ENCODE data around the gene EFCAB11. TPM values are rescaled to one million over a fixed set of nuclear protein-coding genes. Genes with fewer than 3 reads are reported as not detected.

Gene EFCAB11
- polyA plus RNA-seq, 2 donors = 6.2 to 6.3 TPM

- Histone ChIP-seq H3K27me3 (ENCODE audit: control insufficient read depth in 1 of 2, insufficient read depth in 2 of 2, low read length in 2 of 2) (no peaks in the 10 kb centered on the region), H3K36me3 (ENCODE audit: control insufficient read depth in 2 of 2, insufficient read depth in 2 of 2, low read length in 1 of 2) (no peaks in the 10 kb centered on the region), H3K9me3 (ENCODE audit: control insufficient read depth in 2 of 2, insufficient read depth in 1 of 2, low read depth in 1 of 2, low read length in 1 of 2) (no peaks in the 10 kb centered on the region), H3K27ac (ENCODE audit: low read depth in 2 of 2, low read length in 1 of 2) (no peak overlapping the region), H3K4me3 (ENCODE audit: low read depth in 1 of 2, low read length in 2 of 2) (no peak overlapping the region), H3K4me1 (ENCODE audit: control insufficient read depth in 2 of 2, insufficient read depth in 2 of 2, low read length in 1 of 2) (no peaks in the 10 kb centered on the region)
- 91 to 92% methylated on average over 4 of the region's 4 CpGs for WGBS, 2 donors
Measured at GRCh38 chr14:89753828-89754412, 200.6 kb downstream of the EFCAB11 start.

GRCh38 chr14:89750908-89751392, 203.6 kb downstream of the EFCAB11 start:
- Histone ChIP-seq H3K27ac (ENCODE audit: low read depth in 2 of 2, low read length in 1 of 2) (no peak overlapping the region), H3K4me1 (ENCODE audit: control insufficient read depth in 2 of 2, insufficient read depth in 2 of 2, low read length in 1 of 2) (no peaks in the 10 kb centered on the region)
- 43 to 61% methylated on average over 5 of the region's 5 CpGs for WGBS, 2 donors

GRCh38 chr14:89750281-89750755, 204.2 kb downstream of the EFCAB11 start:
- Histone ChIP-seq H3K4me1 (ENCODE audit: control insufficient read depth in 2 of 2, insufficient read depth in 2 of 2, low read length in 1 of 2) (no peaks in the 10 kb centered on the region), H3K4me3 (ENCODE audit: low read depth in 1 of 2, low read length in 2 of 2) (no peak overlapping the region), H3K27me3 (ENCODE audit: control insufficient read depth in 1 of 2, insufficient read depth in 2 of 2, low read length in 2 of 2) (no peaks in the 10 kb centered on the region), H3K9me3 (ENCODE audit: control insufficient read depth in 2 of 2, insufficient read depth in 1 of 2, low read depth in 1 of 2, low read length in 1 of 2) (no peaks in the 10 kb centered on the region), H3K27ac (ENCODE audit: low read depth in 2 of 2, low read length in 1 of 2) (no peak overlapping the region), H3K36me3 (ENCODE audit: control insufficient read depth in 2 of 2, insufficient read depth in 2 of 2, low read length in 1 of 2) (no peaks in the 10 kb centered on the region)
- 55 to 67% methylated on average over 6 of the region's 6 CpGs for WGBS, 2 donors

More at GRCh38 chr14:89750908-89751392, 203.6 kb downstream of the EFCAB11 start:
- Histone ChIP-seq H3K4me3 (ENCODE audit: low read depth in 1 of 2, low read length in 2 of 2) (no peak overlapping the region), H3K36me3 (ENCODE audit: control insufficient read depth in 2 of 2, insufficient read depth in 2 of 2, low read length in 1 of 2) (no peaks in the 10 kb centered on the region), H3K27me3 (ENCODE audit: control insufficient read depth in 1 of 2, insufficient read depth in 2 of 2, low read length in 2 of 2) (no peaks in the 10 kb centered on the region), H3K9me3 (ENCODE audit: control insufficient read depth in 2 of 2, insufficient read depth in 1 of 2, low read depth in 1 of 2, low read length in 1 of 2) (no peaks in the 10 kb centered on the region)

GRCh38 chr14:89748004-89748403, 206.5 kb downstream of the EFCAB11 start:
- Histone ChIP-seq H3K27me3 (ENCODE audit: control insufficient read depth in 1 of 2, insufficient read depth in 2 of 2, low read length in 2 of 2) (no peaks in the 10 kb centered on the region), H3K9me3 (ENCODE audit: control insufficient read depth in 2 of 2, insufficient read depth in 1 of 2, low read depth in 1 of 2, low read length in 1 of 2) (peaks cover 0 to 2% of the 10 kb centered on the region in 2 donors), H3K36me3 (ENCODE audit: control insufficient read depth in 2 of 2, insufficient read depth in 2 of 2, low read length in 1 of 2) (no peaks in the 10 kb centered on the region), H3K27ac (ENCODE audit: low read depth in 2 of 2, low read length in 1 of 2) (no peak overlapping the region), H3K4me3 (ENCODE audit: low read depth in 1 of 2, low read length in 2 of 2) (no peak overlapping the region), H3K4me1 (ENCODE audit: control insufficient read depth in 2 of 2, insufficient read depth in 2 of 2, low read length in 1 of 2) (no peaks in the 10 kb centered on the region)
- 65 to 71% methylated on average over 5 of the region's 5 CpGs for WGBS, 2 donors

- Histone ChIP-seq H3K27me3 (ENCODE audit: control insufficient read depth in 1 of 2, insufficient read depth in 2 of 2, low read length in 2 of 2) (no peaks in the 10 kb centered on the region), H3K36me3 (ENCODE audit: control insufficient read depth in 2 of 2, insufficient read depth in 2 of 2, low read length in 1 of 2) (no peaks in the 10 kb centered on the region), H3K4me3 (ENCODE audit: low read depth in 1 of 2, low read length in 2 of 2) (no peak overlapping the region), H3K4me1 (ENCODE audit: control insufficient read depth in 2 of 2, insufficient read depth in 2 of 2, low read length in 1 of 2) (peaks cover 0 to 3% of the 10 kb centered on the region in 2 donors), H3K9me3 (ENCODE audit: control insufficient read depth in 2 of 2, insufficient read depth in 1 of 2, low read depth in 1 of 2, low read length in 1 of 2) (peaks cover 2% of the 10 kb centered on the region in 2 donors), H3K27ac (ENCODE audit: low read depth in 2 of 2, low read length in 1 of 2) (no peak overlapping the region)
- WGBS, 2 donors = 88 to 94% methylated on average over 4 of the region's 4 CpGs
Measured at GRCh38 chr14:89747126-89747525, 207.4 kb downstream of the EFCAB11 start.

GRCh38 chr14:89746654-89747053, 207.9 kb downstream of the EFCAB11 start:
- H3K36me3 ChIP-seq (ENCODE audit: control insufficient read depth in 2 of 2, insufficient read depth in 2 of 2, low read length in 1 of 2) = no peaks in the 10 kb centered on the region
- no peak overlapping the region for H3K27ac ChIP-seq (ENCODE audit: low read depth in 2 of 2, low read length in 1 of 2)
- H3K4me3 ChIP-seq (ENCODE audit: low read depth in 1 of 2, low read length in 2 of 2) = no peak overlapping the region
- H3K9me3 ChIP-seq (ENCODE audit: control insufficient read depth in 2 of 2, insufficient read depth in 1 of 2, low read depth in 1 of 2, low read length in 1 of 2) = peaks cover 2% of the 10 kb centered on the region in 2 donors
- H3K27me3 ChIP-seq (ENCODE audit: control insufficient read depth in 1 of 2, insufficient read depth in 2 of 2, low read length in 2 of 2) = no peaks in the 10 kb centered on the region
- peaks cover 0 to 3% of the 10 kb centered on the region in 2 donors for H3K4me1 ChIP-seq (ENCODE audit: control insufficient read depth in 2 of 2, insufficient read depth in 2 of 2, low read length in 1 of 2)
- WGBS, 2 donors = 71 to 90% methylated on average over 2 of the region's 2 CpGs

GRCh38 chr14:89746135-89746534, 208.4 kb downstream of the EFCAB11 start:
- Histone ChIP-seq H3K4me3 (ENCODE audit: low read depth in 1 of 2, low read length in 2 of 2) (no peak overlapping the region), H3K9me3 (ENCODE audit: control insufficient read depth in 2 of 2, insufficient read depth in 1 of 2, low read depth in 1 of 2, low read length in 1 of 2) (peaks cover 2% of the 10 kb centered on the region in 2 donors), H3K36me3 (ENCODE audit: control insufficient read depth in 2 of 2, insufficient read depth in 2 of 2, low read length in 1 of 2) (no peaks in the 10 kb centered on the region), H3K4me1 (ENCODE audit: control insufficient read depth in 2 of 2, insufficient read depth in 2 of 2, low read length in 1 of 2) (peaks cover 0 to 3% of the 10 kb centered on the region in 2 donors), H3K27ac (ENCODE audit: low read depth in 2 of 2, low read length in 1 of 2) (no peak overlapping the region), H3K27me3 (ENCODE audit: control insufficient read depth in 1 of 2, insufficient read depth in 2 of 2, low read length in 2 of 2) (no peaks in the 10 kb centered on the region)
- 93 to 95% methylated on average over 7 of the region's 7 CpGs for WGBS, 2 donors

Other genes with a start within 250 kb of the EFCAB11 start
- 1 to 10 TPM; 2.8 to 7.6 TPM for gene TDP1, start 1.2 kb upstream of the EFCAB11 start, polyA plus RNA-seq
- under 1 TPM; 0.06 to 0.07 TPM for gene KCNK13, start 107.3 kb upstream of the EFCAB11 start, polyA plus RNA-seq